ENCODE results near the gene BNC2. TPM values are rescaled to one million over a fixed set of nuclear protein-coding genes. Genes with fewer than 3 reads are reported as not detected.

BNC2 gene
- total and polyA plus RNA-seq, 2 of the 4 experiments (the other 2 are of a cell fraction): 15.5 to 45.2 TPM

GRCh38 chr9:16622541-16622940 is 247.9 kb downstream of the BNC2 start:
- ChIA-PET CTCF (interaction anchor here (0.6 kb wide), 1 partner anchor 167 kb away, joined by 5 read pairs; no protein-coding TSS in a partner anchor), POLR2A (ENCODE audit: unreplicated experiment) (interaction anchor here (0.6 kb wide), 1 partner anchor 11 kb away, joined by 3 read pairs; no protein-coding TSS in a partner anchor)
- Histone ChIP-seq H3K79me1 (ENCODE audit: low read depth in 1 of 2, low read length in 2 of 2) (peaks cover 17 to 56% of the 10 kb centered on the region in 2 experiments), H3K27ac (ENCODE audit: insufficient read depth, low read length) (no peak overlapping the region), H4K91ac (ENCODE audit: insufficient read depth, low read depth, low read length) (no peak overlapping the region), H3K36me3 (ENCODE audit: control insufficient read depth, insufficient read depth, low read length) (no peaks in the 10 kb centered on the region), H3K4ac (ENCODE audit: low read depth, low read length) (no peak overlapping the region; the same call in 1 of the 2 replicates), H2AK5ac (ENCODE audit: low read depth, low read length) (no peak overlapping the region), H3K56ac (ENCODE audit: extremely low read depth, insufficient read depth, low read length) (no peak overlapping the region), H3K9me3 (ENCODE audit: control insufficient read depth, insufficient read depth, low read length) (no peaks in the 10 kb centered on the region), H3K4me2 (ENCODE audit: low read depth, low read length) (no peak overlapping the region), H3K27me3 (ENCODE audit: control insufficient read depth, insufficient read depth, low read length) (no peaks in the 10 kb centered on the region), H3K18ac (ENCODE audit: low read depth, low read length) (no peak overlapping the region), H4K8ac (ENCODE audit: low read depth in 2 of 2, low read length in 2 of 2) (no peak overlapping the region), H3K9me1 (ENCODE audit: insufficient read depth, low read length) (peaks cover 6% of the 10 kb centered on the region), H3K4me3 (ENCODE audit: insufficient read depth, low read depth, low read length) (no peak overlapping the region), H2BK20ac (ENCODE audit: low read depth, low read length) (no peak overlapping the region), H2AFZ (replicated peaks; ENCODE audit: low read length, poor library complexity) (no peak overlapping the region), H2AK9ac (replicated peaks; ENCODE audit: low read depth, low read length, poor library complexity) (no peak overlapping the region), H2BK5ac (ENCODE audit: low read depth, low read length, poor library complexity, severe bottlenecking) (no peak overlapping the region), H4K5ac (ENCODE audit: low read depth, low read length) (no peak overlapping the region), H3K9ac (ENCODE audit: low read depth, low read length) (no peak overlapping the region), H3K23ac (ENCODE audit: low read depth, low read length) (no peak overlapping the region), H2BK15ac (ENCODE audit: low read depth, low read length) (no peak overlapping the region), H2BK120ac (ENCODE audit: low read depth, low read length) (no peak overlapping the region), H3K14ac (replicated peaks; ENCODE audit: low read depth, low read length) (no peak overlapping the region), H3K4me1 (ENCODE audit: control insufficient read depth, insufficient read depth, low read length) (peaks cover 36% of the 10 kb centered on the region), H4K20me1 (ENCODE audit: insufficient read depth, low read length) (no peaks in the 10 kb centered on the region)
- DNase-seq (no peak), ATAC-seq (ENCODE audit: low read depth) (no peak)
- TF ChIP-seq MAFK (IDR thresholded peaks at IDR 0.05; ENCODE audit: low read depth, low read length): no peak
- TF ChIP-seq RCOR1 (IDR thresholded peaks at IDR 0.05; ENCODE audit: insufficient replicate concordance, low read length): no peak
- no peak for TF ChIP-seq USF2 (IDR thresholded peaks at IDR 0.05; ENCODE audit: low read depth, low read length)
- in situ Hi-C loops (cut with MboI; ENCODE audit: low sequenced_read_pairs): no loop called here
- dilution Hi-C loops (cut with HindIII; ENCODE audit: low sequenced_read_pairs, unreplicated experiment): no loop called here
- intact Hi-C loops (cut with micrococcal nuclease): loop anchor here (10.0 kb wide), 1 partner anchor 428 kb away; no protein-coding TSS in a partner anchor
- no TSS peak for BruUV-seq (replicated peaks)
- WGBS, 2 experiments (ENCODE audit: extremely low coverage in 2 of 2, insufficient read length in 1 of 2): no CpG with 5 or more reads among the region's 3 CpGs
